HG03457 (cell line): ENCODE measurements around the gene ITK.
A peak's percentile ranks its signal among the peaks of the same experiment; 100 is the strongest.

Source experiments
- ATAC-seq: cut with Tn5 transposase; IDR thresholded peaks from one replicate; pipeline ENCODE4 v1.9.1; 2021; ENCODE audit warnings: moderate number of reproducible peaks; ENCODE audit not compliant: unreplicated experiment

Gene ITK

GRCh38 chr5:157180374-157181264, at the start of gene ITK:
Gene ITK, plus strand, starts transcription at chr5:157180840. Its CDS starts 138 bp downstream, at chr5:157180978.
- no peak for ATAC-seq

- ATAC-seq = no peak
These were observed 49.7 kb upstream of the ITK start for GRCh38 chr5:157130925-157131324.

GRCh38 chr5:157132281-157132612, 48.4 kb upstream of the ITK start:
- ATAC-seq = no peak

- ATAC-seq = no peak
These were observed 42.9 kb upstream of the ITK start for GRCh38 chr5:157137691-157138090.

GRCh38 chr5:157142317-157143126, 38.1 kb upstream of the ITK start, which contains the start of gene MED7:
Gene MED7, minus strand, starts transcription at chr5:157142865. Its CDS starts 3,434 bp downstream, at chr5:157139431.
- ATAC-seq = peak; percentile 100

GRCh38 chr5:157143127-157143971, 37.3 kb upstream of the ITK start:
- ATAC-seq = peak; percentile 26

- ATAC-seq = no peak
These were observed 31.7 kb upstream of the ITK start for GRCh38 chr5:157148734-157149615.

GRCh38 chr5:157150995-157151394, 29.6 kb upstream of the ITK start:
- no peak for ATAC-seq

GRCh38 chr5:157155297-157155696, 25.3 kb upstream of the ITK start:
- ATAC-seq = no peak

- no peak for ATAC-seq
These were observed 23.2 kb upstream of the ITK start for GRCh38 chr5:157157293-157157891.

- ATAC-seq = no peak
These were observed 21.4 kb upstream of the ITK start for GRCh38 chr5:157159209-157159751.

GRCh38 chr5:157160001-157160400, 20.6 kb upstream of the ITK start:
- no peak for ATAC-seq

GRCh38 chr5:157161996-157162395, 18.6 kb upstream of the ITK start:
- no peak for ATAC-seq

GRCh38 chr5:157162919-157163510, 17.6 kb upstream of the ITK start:
- no peak for ATAC-seq

- ATAC-seq = no peak
These were observed 16.1 kb upstream of the ITK start for GRCh38 chr5:157164521-157164920.

- ATAC-seq = no peak
These were observed 15.4 kb upstream of the ITK start for GRCh38 chr5:157165261-157165660.

- ATAC-seq = no peak
These were observed 15.0 kb upstream of the ITK start for GRCh38 chr5:157165668-157166067.

GRCh38 chr5:157166214-157167213, 14.1 kb upstream of the ITK start, which contains the start of gene GARIN3:
Gene GARIN3, minus strand, starts transcription at chr5:157166264. Its CDS starts 96 bp downstream, at chr5:157166168.
- no peak for ATAC-seq
